GM12874 (cell line): Measurements from ENCODE around the gene ALKBH6.

Experiments used
- CTCF ChIP-seq: IDR thresholded peaks from 2 replicates; pipeline ENCODE4 v1.5.1; 2011; ENCODE audit warnings: low read depth, mild to moderate bottlenecking, control low read depth, low read length, moderate library complexity; ENCODE audit not compliant: insufficient read depth

The ALKBH6 gene

GRCh38 chr19:35977446-35978222, 36.4 kb downstream of the ALKBH6 start:
- peak; percentile 57 for TF ChIP-seq CTCF

GRCh38 chr19:35975608-35976214, 38.3 kb downstream of the ALKBH6 start:
- no peak for TF ChIP-seq CTCF

- TF ChIP-seq CTCF: no peak
These were observed 40.5 kb downstream of the ALKBH6 start for GRCh38 chr19:35973487-35973886.

GRCh38 chr19:35966771-35967170, 47.2 kb downstream of the ALKBH6 start:
- no peak for TF ChIP-seq CTCF

GRCh38 chr19:35963514-35963913, 50.5 kb downstream of the ALKBH6 start:
- TF ChIP-seq CTCF: no peak

- TF ChIP-seq CTCF: no peak
These were observed 53.5 kb downstream of the ALKBH6 start for GRCh38 chr19:35960432-35960972.

- TF ChIP-seq CTCF: no peak
These were observed 54.1 kb downstream of the ALKBH6 start for GRCh38 chr19:35959968-35960320.
